Measurements from ENCODE around the gene ZDHHC24.

Gene ZDHHC24

DNA sequence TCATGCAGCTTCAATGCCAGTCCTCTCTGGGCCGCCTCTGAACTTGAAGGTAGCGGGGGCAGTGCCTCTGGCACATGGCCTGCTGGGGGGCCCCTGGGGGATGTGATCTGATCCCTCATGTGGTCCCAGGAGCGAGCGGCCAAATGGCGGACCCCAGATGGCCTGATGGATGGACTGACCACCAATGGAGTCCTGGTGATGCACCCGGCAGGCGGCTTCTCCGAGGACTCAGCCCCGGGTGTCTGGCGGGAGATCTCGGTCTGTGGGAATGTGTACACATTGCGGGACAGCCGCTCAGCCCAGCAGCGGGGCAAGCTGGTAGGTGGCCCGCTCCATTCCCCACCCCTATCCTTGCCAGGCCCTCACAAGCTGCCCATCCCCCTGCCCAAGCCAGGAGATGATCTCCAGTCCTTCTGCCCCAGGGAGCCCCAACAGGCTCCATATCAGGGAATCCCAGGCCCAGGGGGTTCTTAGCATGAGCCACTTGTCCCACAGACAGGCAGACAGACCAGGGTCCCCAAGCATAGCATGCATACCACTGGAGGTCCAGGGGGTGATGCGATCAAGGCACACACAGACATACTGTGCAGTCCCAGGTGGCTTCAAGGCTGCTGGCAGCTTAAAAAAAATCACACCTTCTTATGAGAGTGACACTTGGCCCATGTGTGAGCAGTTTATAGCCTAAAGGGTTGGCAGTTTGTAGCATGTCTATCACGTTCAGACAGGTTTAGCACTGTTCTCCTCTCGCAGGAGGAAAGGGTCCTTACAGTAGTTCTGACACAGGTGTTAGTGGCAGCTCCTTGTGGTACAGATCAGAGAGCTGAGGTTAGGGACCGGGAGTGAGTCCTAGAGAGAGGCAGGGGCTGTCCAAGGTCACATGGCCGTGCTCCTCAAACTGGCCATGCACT lies 72.0 kb downstream of the ZDHHC24 start:
- DNase-seq (ENCODE audit: low read depth in 2 of 2), result no peak

DNA sequence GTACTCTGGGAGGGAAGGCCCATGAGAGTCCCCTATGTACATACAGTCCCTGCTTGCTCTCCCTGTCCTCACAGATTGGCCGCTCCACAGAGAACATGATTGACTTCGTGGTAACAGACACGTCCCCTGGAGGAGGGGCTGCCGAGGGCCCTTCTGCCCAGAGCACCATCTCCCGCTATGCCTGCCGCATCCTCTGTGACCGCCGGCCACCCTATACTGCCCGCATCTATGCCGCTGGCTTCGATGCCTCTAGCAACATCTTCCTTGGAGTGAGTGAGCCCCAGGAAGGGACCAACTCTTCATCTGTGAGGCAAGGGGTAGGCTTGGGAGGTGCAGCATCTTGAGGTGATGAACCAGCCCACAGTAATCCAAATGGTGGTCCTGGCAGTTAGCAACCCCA lies 72.7 kb downstream of the ZDHHC24 start:
- DNase-seq (ENCODE audit: low read depth in 2 of 2), result no peak

DNA sequence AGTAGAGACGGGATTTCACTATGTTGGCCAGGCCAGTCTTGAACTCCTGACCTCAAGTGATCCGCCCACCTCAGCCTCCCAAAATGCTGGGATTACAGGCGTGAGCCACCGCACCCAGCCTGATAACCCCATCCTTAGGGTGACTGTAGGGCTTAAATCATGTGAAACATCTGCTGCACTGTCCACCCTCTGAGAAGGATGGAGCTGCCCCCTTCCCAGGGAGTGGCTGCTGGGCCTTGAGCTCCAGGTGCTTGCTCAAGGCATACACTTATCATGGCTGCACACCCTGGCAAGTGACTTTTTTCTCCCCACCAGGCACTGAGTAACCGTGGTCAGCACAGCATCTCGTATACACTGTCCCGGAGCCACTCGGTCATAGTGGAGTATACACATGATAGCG lies 73.8 kb downstream of the ZDHHC24 start:
- no peak for DNase-seq (ENCODE audit: low read depth in 2 of 2)

DNA sequence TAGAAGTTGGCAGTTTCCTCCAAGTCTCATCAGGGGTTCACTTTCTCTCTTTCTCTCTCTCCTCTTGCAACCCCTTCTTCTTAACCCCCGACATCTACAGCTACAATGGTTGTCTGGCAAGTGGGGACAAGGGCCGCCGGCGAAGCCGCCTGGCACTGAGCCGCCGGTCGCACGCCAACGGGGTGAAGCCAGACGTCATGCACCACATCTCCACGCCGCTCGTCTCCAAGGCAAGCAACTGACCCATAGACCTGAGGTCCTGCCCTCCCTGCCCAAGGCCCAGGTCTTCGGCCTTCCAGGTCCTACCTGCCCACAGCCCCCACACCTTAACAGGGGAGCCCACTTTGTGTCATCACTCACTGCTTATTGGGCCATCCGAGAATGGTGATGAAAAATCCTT lies 74.7 kb downstream of the ZDHHC24 start:
- DNase-seq (ENCODE audit: low read depth in 2 of 2), result no peak
